ENCODE data around the gene BRSK2. TPM values are rescaled to one million over a fixed set of nuclear protein-coding genes. Genes with fewer than 3 reads are reported as not detected.
A peak's percentile ranks its signal among the peaks of the same experiment; 100 is the strongest.
"Not testable (repeated sequence)": the region's sequence is repeated elsewhere in the genome, so short reads cannot be mapped to it uniquely, and the experiment has no call there.

Gene BRSK2
- 4.7 and 6.8 TPM in 2 replicates for total RNA-seq
- 13.6 and 15.1 TPM in 2 replicates for polyA plus RNA-seq

GRCh38 chr11:1389932-1390568 lies at the start of gene BRSK2:
Gene BRSK2 (plus strand): TSS chr11:1389934. CDS start chr11:1390285, 351 bp downstream.
- Histone ChIP-seq H3K79me2 (peaks cover 2% of the 10 kb centered on the region), H3K27ac (no peak within 1 kb of the TSS), H4K20me1 (ENCODE audit: insufficient read depth, poor library complexity, severe bottlenecking) (no peaks in the 10 kb centered on the region), H3K27me3 (peaks cover 18% of the 10 kb centered on the region), H3K9me3 (ENCODE audit: low read depth) (no peaks in the 10 kb centered on the region), H3K4me1 (ENCODE audit: insufficient read depth) (peaks cover 7% of the 10 kb centered on the region), H3K4me3 (peak within 1 kb of the TSS; percentile 65), H3K9me2 (replicated peaks; ENCODE audit: insufficient read depth) (no peaks in the 10 kb centered on the region), H2AFZ (peak within 1 kb of the TSS; percentile 70), H3K36me3 (replicated peaks; ENCODE audit: insufficient read depth, low read depth) (no peaks in the 10 kb centered on the region), H3K4me2 (peak within 1 kb of the TSS; percentile 99)
- no CpG with 5 or more reads among the region's 119 CpGs for WGBS (ENCODE audit: low lambda C conversion rate, missing lambda C conversion rate)
- TF ChIP-seq EZH2 (IDR thresholded peaks at IDR 0.05; ENCODE audit: borderline replicate concordance) (no peak), EZH2phosphoT487 (IDR thresholded peaks at IDR 0.05; ENCODE audit: low read depth, severe bottlenecking, unreplicated experiment) (no peak), CTCF (IDR thresholded peaks at IDR 0.05; ENCODE audit: poor library complexity) (no peak)
- DNase-seq (ENCODE audit: low spot score), result peak; percentile 59

GRCh38 chr11:1340111-1340510 lies 49.6 kb upstream of the BRSK2 start:
- no peak for TF ChIP-seq CTCF (IDR thresholded peaks at IDR 0.05; ENCODE audit: poor library complexity)
- no peak for TF ChIP-seq EZH2phosphoT487 (IDR thresholded peaks at IDR 0.05; ENCODE audit: low read depth, severe bottlenecking, unreplicated experiment)
- TF ChIP-seq EZH2 (IDR thresholded peaks at IDR 0.05; ENCODE audit: borderline replicate concordance), result no peak
- Histone ChIP-seq H3K9me2 (replicated peaks; ENCODE audit: insufficient read depth) (no peaks in the 10 kb centered on the region), H3K27me3 (peaks cover under 1% of the 10 kb centered on the region), H3K27ac (no peak overlapping the region), H3K4me1 (ENCODE audit: insufficient read depth) (peaks cover 13% of the 10 kb centered on the region), H3K4me2 (no peak overlapping the region), H3K79me2 (no peaks in the 10 kb centered on the region), H2AFZ (no peak overlapping the region), H3K9me3 (ENCODE audit: low read depth) (no peaks in the 10 kb centered on the region), H4K20me1 (ENCODE audit: insufficient read depth, poor library complexity, severe bottlenecking) (no peaks in the 10 kb centered on the region), H3K36me3 (replicated peaks; ENCODE audit: insufficient read depth, low read depth) (no peaks in the 10 kb centered on the region), H3K4me3 (no peak overlapping the region)
- 79% methylated on average over 12 of the region's 12 CpGs for WGBS (ENCODE audit: low lambda C conversion rate, missing lambda C conversion rate)
- DNase-seq (ENCODE audit: low spot score), result no peak

GRCh38 chr11:1341226-1341625 lies 48.5 kb upstream of the BRSK2 start:
- not testable (repeated sequence) for H4K20me1 ChIP-seq (ENCODE audit: insufficient read depth, poor library complexity, severe bottlenecking); H2AFZ ChIP-seq; H3K9me2 ChIP-seq (replicated peaks; ENCODE audit: insufficient read depth); H3K4me1 ChIP-seq (ENCODE audit: insufficient read depth); H3K36me3 ChIP-seq (replicated peaks; ENCODE audit: insufficient read depth, low read depth); H3K4me2 ChIP-seq; H3K79me2 ChIP-seq; H3K27me3 ChIP-seq; H3K9me3 ChIP-seq (ENCODE audit: low read depth); DNase-seq (ENCODE audit: low spot score); H3K4me3 ChIP-seq; H3K27ac ChIP-seq
- WGBS (ENCODE audit: low lambda C conversion rate, missing lambda C conversion rate), result 92% methylated on average over 10 of the region's 10 CpGs

GRCh38 chr11:1341928-1342524 lies 47.7 kb upstream of the BRSK2 start:
- no peak overlapping the region for H3K4me3 ChIP-seq
- H3K9me2 ChIP-seq (replicated peaks; ENCODE audit: insufficient read depth), result no peaks in the 10 kb centered on the region
- no peak overlapping the region for H3K4me2 ChIP-seq
- H2AFZ ChIP-seq, result no peak overlapping the region
- H3K27me3 ChIP-seq, result no peaks in the 10 kb centered on the region
- H3K4me1 ChIP-seq (ENCODE audit: insufficient read depth), result no peaks in the 10 kb centered on the region
- TF ChIP-seq CTCF (IDR thresholded peaks at IDR 0.05; ENCODE audit: poor library complexity), result no peak
- no peak for TF ChIP-seq EZH2 (IDR thresholded peaks at IDR 0.05; ENCODE audit: borderline replicate concordance)
- no peak for TF ChIP-seq EZH2phosphoT487 (IDR thresholded peaks at IDR 0.05; ENCODE audit: low read depth, severe bottlenecking, unreplicated experiment)
- no peaks in the 10 kb centered on the region for H3K79me2 ChIP-seq
- WGBS (ENCODE audit: low lambda C conversion rate, missing lambda C conversion rate), result 72% methylated on average over 15 of the region's 17 CpGs
- no peak overlapping the region for H3K27ac ChIP-seq
- no peaks in the 10 kb centered on the region for H3K9me3 ChIP-seq (ENCODE audit: low read depth)
- no peaks in the 10 kb centered on the region for H4K20me1 ChIP-seq (ENCODE audit: insufficient read depth, poor library complexity, severe bottlenecking)
- H3K36me3 ChIP-seq (replicated peaks; ENCODE audit: insufficient read depth, low read depth), result no peaks in the 10 kb centered on the region
- no peak for DNase-seq (ENCODE audit: low spot score)
